Measurements from ENCODE around the gene THRB.

THRB gene

DNA sequence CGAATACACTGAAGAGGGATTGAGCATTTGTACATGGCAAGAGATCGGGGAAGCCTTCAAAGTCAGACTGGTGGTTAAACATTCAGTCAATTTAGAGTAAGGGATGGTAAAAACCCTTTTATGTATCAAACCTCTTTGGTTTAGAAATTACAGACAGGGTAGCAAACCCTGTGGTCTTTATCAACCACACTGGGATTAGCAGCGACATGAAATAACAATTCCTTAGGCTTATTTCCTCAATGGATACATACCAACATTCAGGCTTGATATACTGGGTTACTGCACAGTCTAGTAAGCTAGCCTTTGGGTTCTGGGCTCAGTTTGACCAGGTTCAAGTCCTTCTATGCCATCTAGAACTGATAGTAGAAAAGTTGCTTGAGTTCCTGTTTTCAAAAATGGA is 127.4 kb downstream of the THRB start:
- TF ChIP-seq, protein P1, sequence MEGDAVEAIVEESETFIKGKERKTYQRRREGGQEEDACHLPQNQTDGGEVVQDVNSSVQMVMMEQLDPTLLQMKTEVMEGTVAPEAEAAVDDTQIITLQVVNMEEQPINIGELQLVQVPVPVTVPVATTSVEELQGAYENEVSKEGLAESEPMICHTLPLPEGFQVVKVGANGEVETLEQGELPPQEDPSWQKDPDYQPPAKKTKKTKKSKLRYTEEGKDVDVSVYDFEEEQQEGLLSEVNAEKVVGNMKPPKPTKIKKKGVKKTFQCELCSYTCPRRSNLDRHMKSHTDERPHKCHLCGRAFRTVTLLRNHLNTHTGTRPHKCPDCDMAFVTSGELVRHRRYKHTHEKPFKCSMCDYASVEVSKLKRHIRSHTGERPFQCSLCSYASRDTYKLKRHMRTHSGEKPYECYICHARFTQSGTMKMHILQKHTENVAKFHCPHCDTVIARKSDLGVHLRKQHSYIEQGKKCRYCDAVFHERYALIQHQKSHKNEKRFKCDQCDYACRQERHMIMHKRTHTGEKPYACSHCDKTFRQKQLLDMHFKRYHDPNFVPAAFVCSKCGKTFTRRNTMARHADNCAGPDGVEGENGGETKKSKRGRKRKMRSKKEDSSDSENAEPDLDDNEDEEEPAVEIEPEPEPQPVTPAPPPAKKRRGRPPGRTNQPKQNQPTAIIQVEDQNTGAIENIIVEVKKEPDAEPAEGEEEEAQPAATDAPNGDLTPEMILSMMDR (IDR thresholded peaks at IDR 0.05; ENCODE audit: insufficient read depth, low read length, poor library complexity, severe bottlenecking) = no peak
- Histone ChIP-seq H3K4me3 (replicated peaks; ENCODE audit: low read depth, low read length) (no peak overlapping the region), H3K36me3 (ENCODE audit: control insufficient read depth, insufficient read depth, low read length) (no peaks in the 10 kb centered on the region), H3K27me3 (replicated peaks; ENCODE audit: control insufficient read depth, insufficient read depth, low read length) (no peaks in the 10 kb centered on the region)
- no peak for DNase-seq (ENCODE audit: extremely low read depth, insufficient read length)

DNA sequence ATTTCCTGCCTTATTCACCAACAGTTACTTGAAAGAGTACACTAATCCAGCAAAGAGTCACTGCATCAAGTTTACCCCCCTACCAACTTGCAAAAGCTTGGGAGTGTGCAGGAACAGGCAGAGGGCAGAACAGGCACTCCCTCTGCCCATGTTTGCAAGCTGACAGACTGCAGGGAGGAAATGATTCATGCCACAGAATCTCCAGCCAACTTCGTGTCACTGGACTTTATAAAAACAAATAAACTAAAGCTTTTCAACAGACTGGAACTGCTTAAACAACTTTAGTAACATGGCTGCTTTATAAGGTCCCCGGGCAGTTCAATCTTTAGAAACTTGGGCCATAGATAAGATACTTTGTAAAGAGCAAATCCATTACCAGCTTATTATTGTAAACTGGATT is 129.5 kb downstream of the THRB start:
- no peak for DNase-seq (ENCODE audit: extremely low read depth, insufficient read length)

DNA sequence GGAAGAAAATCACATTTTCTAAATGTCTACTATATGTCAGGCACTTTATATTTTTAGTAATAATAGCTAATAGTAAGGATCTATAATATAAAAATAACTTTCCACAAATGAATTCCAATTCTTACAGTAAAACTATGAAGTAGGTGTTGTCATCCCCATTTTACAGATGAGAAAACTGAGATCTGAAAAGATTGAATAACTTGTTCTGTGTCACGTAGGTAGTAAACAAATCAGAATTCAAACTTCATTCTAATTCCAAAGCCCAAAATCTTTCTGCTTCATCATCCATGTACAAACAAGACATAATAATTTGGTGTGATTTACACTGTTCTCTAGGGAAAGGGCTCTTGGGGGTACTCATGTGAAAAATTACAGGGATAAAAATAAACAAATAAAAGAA is 130.3 kb downstream of the THRB start:
- no peak overlapping the region for H3K4me3 ChIP-seq (replicated peaks; ENCODE audit: low read depth, low read length)
- no peaks in the 10 kb centered on the region for H3K27me3 ChIP-seq (replicated peaks; ENCODE audit: control insufficient read depth, insufficient read depth, low read length)
- H3K36me3 ChIP-seq (ENCODE audit: control insufficient read depth, insufficient read depth, low read length) = no peaks in the 10 kb centered on the region
- DNase-seq (ENCODE audit: extremely low read depth, insufficient read length) = no peak
- TF ChIP-seq, protein P1 (IDR thresholded peaks at IDR 0.05; ENCODE audit: insufficient read depth, low read length, poor library complexity, severe bottlenecking) = no peak

More for the DNA sequence above, 129.5 kb downstream of the THRB start:
- Histone ChIP-seq H3K36me3 (ENCODE audit: control insufficient read depth, insufficient read depth, low read length) (no peaks in the 10 kb centered on the region), H3K27me3 (replicated peaks; ENCODE audit: control insufficient read depth, insufficient read depth, low read length) (no peaks in the 10 kb centered on the region), H3K4me3 (replicated peaks; ENCODE audit: low read depth, low read length) (no peak overlapping the region)
- TF ChIP-seq, protein P1 (IDR thresholded peaks at IDR 0.05; ENCODE audit: insufficient read depth, low read length, poor library complexity, severe bottlenecking) = no peak

DNA sequence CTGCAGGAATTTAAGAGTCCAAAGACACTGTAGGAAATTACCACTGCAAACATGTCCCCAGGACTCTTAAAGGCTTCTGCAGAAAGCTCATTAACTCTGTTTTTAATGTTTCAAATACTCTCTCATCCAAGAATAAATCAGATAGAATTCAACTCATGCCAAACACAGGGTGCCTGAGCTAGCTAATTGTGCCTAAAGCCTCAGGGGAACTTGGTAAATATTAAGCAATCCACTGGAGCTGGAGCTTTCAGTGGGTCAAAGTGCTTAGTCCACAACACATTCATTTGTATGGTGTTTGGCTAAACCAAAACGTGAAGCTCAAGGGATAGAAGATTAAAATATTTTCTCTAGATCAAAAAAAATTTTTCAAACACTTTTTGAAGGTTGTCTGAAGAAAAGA is 131.4 kb downstream of the THRB start:
- Histone ChIP-seq H3K36me3 (ENCODE audit: control insufficient read depth, insufficient read depth, low read length) (no peaks in the 10 kb centered on the region), H3K4me3 (replicated peaks; ENCODE audit: low read depth, low read length) (no peak overlapping the region), H3K27me3 (replicated peaks; ENCODE audit: control insufficient read depth, insufficient read depth, low read length) (no peaks in the 10 kb centered on the region)
- TF ChIP-seq, protein P1 (IDR thresholded peaks at IDR 0.05; ENCODE audit: insufficient read depth, low read length, poor library complexity, severe bottlenecking) = no peak
- no peak for DNase-seq (ENCODE audit: extremely low read depth, insufficient read length)

- TF ChIP-seq, protein P1 (IDR thresholded peaks at IDR 0.05; ENCODE audit: insufficient read depth, low read length, poor library complexity, severe bottlenecking) = no peak
These were observed 133.0 kb downstream of the THRB start for GRCh38 chr3:24361623-24362022.

GRCh38 chr3:24360957-24361356 is 133.7 kb downstream of the THRB start:
- no peak for DNase-seq (ENCODE audit: extremely low read depth, insufficient read length)
- TF ChIP-seq, protein P1 (IDR thresholded peaks at IDR 0.05; ENCODE audit: insufficient read depth, low read length, poor library complexity, severe bottlenecking) = no peak
- H3K4me3 ChIP-seq (replicated peaks; ENCODE audit: low read depth, low read length) = no peak overlapping the region
- H3K36me3 ChIP-seq (ENCODE audit: control insufficient read depth, insufficient read depth, low read length) = no peaks in the 10 kb centered on the region
- H3K27me3 ChIP-seq (replicated peaks; ENCODE audit: control insufficient read depth, insufficient read depth, low read length) = no peaks in the 10 kb centered on the region

More at GRCh38 chr3:24361623-24362022, 133.0 kb downstream of the THRB start:
- DNase-seq (ENCODE audit: extremely low read depth, insufficient read length) = no peak
- H3K36me3 ChIP-seq (ENCODE audit: control insufficient read depth, insufficient read depth, low read length) = no peaks in the 10 kb centered on the region
- no peaks in the 10 kb centered on the region for H3K27me3 ChIP-seq (replicated peaks; ENCODE audit: control insufficient read depth, insufficient read depth, low read length)
- no peak overlapping the region for H3K4me3 ChIP-seq (replicated peaks; ENCODE audit: low read depth, low read length)

Measured in GM06990 (cell line).